ENCODE data around the gene YAF2.

The YAF2 gene

DNA sequence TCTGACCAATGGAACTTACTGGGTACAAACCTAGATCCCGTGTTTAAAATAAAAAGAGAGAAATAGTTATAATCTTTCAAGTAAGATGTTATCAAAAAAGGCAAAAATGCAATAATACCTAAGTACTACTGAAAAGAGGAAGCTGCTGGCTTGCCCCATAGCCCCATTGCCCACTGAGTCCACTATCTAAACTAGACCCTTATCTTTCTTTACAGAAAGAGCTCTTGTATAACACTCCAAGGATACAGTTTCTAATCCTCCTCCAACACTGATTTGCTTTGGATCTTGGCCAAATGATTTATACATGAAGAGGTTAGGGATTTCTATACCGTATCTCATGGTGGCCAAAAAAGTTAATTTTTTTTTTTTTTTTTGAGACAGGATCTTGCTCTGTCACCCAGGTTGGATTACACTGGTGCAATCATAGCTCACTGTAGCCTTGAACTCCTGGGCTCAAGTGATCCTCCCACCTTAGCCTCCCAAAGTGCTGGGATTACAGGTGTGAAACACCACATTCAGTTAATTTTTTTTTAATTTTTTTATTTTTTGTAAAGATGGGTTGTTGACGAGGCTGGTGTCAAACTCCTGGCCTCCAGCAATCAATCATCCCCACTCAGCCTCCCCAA is 96.0 kb downstream of the YAF2 start:
- DNase-seq = no peak

DNA sequence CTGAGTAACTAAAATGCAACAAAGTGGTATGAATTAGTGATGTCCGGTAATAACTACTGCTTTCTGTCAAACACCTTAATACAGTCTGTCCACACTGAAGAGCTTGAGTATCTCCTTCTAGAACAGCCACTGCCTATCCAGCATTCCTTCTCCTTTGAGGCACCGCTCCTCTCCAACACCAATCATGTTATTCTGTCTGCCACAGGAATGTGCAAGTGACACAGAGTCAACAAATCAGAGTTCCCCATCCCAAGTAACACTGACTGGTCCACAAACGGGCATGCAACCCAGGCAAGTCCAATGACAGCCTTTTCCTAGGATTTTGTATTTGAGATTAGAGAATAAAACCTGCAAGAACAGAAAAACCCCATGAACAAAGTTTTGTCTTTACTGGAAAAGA is 97.1 kb downstream of the YAF2 start:
- DNase-seq = no peak

DNA sequence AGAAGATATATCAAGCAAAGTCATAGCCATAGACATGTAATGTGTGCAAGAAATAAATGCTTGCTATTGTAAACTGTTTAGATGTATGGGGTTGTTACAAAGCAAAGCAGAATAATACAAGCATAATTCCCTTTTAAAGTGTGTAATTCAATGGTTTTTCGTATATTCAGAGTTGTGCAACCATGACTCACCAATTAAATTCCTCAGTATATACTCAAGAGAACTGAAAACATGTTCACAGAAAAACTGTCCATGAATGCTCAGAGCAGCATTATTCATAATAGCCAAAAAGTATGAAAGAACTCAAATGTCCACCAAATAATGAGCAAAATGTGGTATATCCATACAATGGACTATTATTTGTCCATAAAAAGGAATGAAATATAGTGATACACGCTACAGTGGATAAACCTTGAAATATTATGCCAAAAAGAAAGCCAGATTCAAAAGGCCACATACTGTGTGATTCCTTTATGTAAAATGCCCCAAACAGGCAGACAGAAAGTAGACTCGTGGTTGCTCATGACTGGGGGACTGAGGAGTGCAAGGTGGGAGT is 102.7 kb downstream of the YAF2 start:
- no peak for DNase-seq

- no peak for DNase-seq
These were observed 107.2 kb downstream of the YAF2 start for GRCh38 chr12:42130672-42131402.

DNA sequence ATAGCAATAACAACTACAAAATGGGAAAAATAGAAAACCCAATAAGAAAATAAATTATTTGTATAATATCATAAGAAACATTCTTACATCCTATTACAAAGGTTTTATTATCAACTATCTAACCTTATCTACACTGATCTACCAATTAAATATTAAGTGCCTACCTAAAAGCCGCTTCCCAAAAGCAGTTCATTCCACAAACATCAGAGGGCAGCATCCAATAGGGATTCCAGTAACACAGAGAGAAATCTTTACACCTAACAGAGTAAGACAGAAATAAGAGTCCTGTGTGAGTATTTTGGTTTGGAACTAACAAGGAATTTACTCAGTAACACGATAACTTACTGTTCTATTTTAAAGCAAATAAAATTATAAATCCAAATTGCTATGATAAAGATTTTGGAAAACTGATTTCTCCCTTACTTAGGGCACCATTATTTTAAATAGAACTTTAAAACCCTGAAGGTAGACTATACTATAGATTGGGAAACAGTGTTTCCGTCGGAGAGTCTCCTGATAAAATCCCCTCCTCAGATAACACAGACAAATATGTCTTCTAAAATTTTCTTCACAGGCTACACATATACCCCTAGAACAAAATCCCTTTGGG is 108.3 kb downstream of the YAF2 start:
- DNase-seq = no peak

DNA sequence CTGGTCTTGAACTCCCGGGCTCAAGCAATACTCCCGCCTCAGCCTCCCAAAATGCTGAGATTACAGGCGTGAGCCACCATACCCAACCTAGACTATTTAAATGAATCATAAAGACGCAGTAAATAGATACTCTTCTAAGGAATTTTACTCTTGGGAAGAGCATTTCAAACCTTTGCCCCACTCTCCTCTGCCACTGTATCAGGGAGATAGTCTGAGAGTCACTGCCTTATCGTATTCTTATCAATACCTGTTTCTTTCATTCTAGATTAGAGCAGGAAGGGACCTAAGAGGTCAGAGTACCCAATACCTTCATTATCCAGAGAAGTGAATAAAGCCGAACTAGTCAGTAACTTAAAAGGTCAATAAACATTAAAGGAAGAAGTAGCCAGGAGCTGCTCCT is 109.2 kb downstream of the YAF2 start:
- DNase-seq = no peak

GRCh38 chr12:42128327-42128726 is 109.7 kb downstream of the YAF2 start:
- DNase-seq = no peak

- DNase-seq = no peak
These were observed 111.1 kb downstream of the YAF2 start for GRCh38 chr12:42126963-42127362.

- DNase-seq = no peak
These were observed 112.7 kb downstream of the YAF2 start for GRCh38 chr12:42125388-42125767.

GRCh38 chr12:42124764-42125387 is 113.2 kb downstream of the YAF2 start:
- no peak for DNase-seq

DNA sequence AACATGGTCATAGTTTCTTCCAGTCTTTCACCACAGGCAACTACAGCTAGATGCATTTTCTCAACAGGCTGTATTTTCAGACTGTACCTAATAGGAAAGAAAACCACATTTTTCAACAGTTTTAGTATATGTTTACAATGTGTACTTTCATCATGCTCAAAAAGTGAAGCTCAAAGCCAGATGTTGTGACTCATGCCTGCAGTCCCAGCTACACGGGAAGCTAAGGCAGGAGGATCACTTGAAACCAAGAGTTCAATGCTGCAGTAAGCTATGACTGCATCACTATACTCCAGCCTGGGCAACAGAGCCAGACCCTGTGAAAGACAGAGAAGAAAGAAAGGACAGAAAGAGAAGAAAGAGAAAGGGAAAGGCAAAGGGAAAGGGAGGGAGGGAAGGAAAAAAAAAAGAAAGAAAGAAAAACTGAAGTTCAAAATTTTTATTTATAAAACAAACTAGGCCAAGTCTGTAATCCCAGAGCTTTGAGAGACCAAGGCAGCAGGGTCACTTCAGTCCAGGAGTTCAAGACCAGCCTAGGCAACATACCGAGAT is 118.9 kb downstream of the YAF2 start:
- DNase-seq = no peak

GRCh38 chr12:42118136-42118879 is 119.7 kb downstream of the YAF2 start:
- DNase-seq = no peak

DNA sequence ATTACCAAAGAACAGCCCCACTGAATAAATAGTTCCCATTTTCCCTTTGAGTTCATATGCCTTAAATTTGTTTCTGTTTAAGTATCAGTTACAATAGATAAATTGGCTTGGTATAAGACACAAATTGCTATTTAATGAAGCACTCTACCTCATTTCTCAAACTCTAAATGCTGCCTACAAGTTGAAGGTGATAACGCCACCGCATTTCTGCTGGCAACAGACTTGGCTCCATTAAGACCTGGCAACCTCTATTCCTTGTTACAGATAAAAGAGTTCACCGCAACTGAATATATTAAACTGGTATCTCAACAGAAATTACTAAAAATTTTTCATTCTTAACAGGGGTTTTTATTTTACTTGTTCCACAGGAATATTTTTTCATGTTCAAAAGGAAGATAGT is 129.0 kb downstream of the YAF2 start:
- DNase-seq = no peak

Data from activated naive CD4-positive, alpha-beta T cell treated with Interleukin-2 at 50 U/mL for 16 hours (primary cell).